ENCODE results near the gene DCPS.
"Not testable (repeated sequence)": the region's sequence is repeated elsewhere in the genome, so short reads cannot be mapped to it uniquely, and the experiment has no call there.

DCPS gene

GRCh38 chr11:126307706-126308105, 3.8 kb downstream of the DCPS start:
- Mint-ChIP-seq H3K9me3 (peaks cover 8% of the 10 kb centered on the region), H3K4me3 (no peak overlapping the region), H3K36me3 (ENCODE audit: low read depth) (peaks cover 41% of the 10 kb centered on the region), H3K27me3 (ENCODE audit: low read depth, poor library complexity) (peaks cover 2% of the 10 kb centered on the region), H3K27ac (no peak overlapping the region), H3K4me1 (peaks cover 53% of the 10 kb centered on the region)
- peak; percentile 44 for TF ChIP-seq CTCF (IDR thresholded peaks at IDR 0.05)
- DNase-seq = peak; percentile 50

- Mint-ChIP-seq H3K27me3 (ENCODE audit: low read depth, poor library complexity) (peaks cover 4% of the 10 kb centered on the region), H3K9me3 (peaks cover 3% of the 10 kb centered on the region), H3K4me1 (peaks cover 53% of the 10 kb centered on the region), H3K27ac (no peak overlapping the region), H3K4me3 (no peak overlapping the region), H3K36me3 (ENCODE audit: low read depth) (peaks cover 36% of the 10 kb centered on the region)
- no peak for TF ChIP-seq CTCF (IDR thresholded peaks at IDR 0.05)
- no peak for DNase-seq
These were observed 4.4 kb downstream of the DCPS start for GRCh38 chr11:126308271-126308671.

DNA sequence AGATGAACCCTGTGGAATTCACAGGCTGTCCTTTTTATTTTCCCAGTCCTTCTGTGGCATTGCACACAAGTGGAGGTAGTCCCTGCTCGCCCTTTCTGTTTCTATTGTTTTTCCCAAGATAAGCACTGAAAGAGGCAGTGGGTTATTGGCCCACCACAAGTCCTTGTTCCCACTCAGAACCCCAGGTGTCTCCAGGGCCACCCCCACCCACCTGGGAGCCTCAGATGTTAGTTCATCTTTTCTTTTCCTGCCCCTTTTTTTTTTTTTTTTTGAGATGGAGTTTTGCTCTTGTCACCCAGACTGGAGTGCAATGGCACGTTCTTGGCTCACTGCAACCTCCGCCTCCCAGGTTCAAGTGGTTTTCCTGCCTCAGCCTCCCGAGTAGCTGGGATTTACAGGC, 4.9 kb downstream of the DCPS start:
- Mint-ChIP-seq H3K4me1 (peaks cover 50% of the 10 kb centered on the region), H3K36me3 (ENCODE audit: low read depth) (peaks cover 37% of the 10 kb centered on the region)
- DNase-seq; H3K27ac Mint-ChIP-seq; H3K4me3 Mint-ChIP-seq; H3K27me3 Mint-ChIP-seq (ENCODE audit: low read depth, poor library complexity); H3K9me3 Mint-ChIP-seq: not testable (repeated sequence)

DNA sequence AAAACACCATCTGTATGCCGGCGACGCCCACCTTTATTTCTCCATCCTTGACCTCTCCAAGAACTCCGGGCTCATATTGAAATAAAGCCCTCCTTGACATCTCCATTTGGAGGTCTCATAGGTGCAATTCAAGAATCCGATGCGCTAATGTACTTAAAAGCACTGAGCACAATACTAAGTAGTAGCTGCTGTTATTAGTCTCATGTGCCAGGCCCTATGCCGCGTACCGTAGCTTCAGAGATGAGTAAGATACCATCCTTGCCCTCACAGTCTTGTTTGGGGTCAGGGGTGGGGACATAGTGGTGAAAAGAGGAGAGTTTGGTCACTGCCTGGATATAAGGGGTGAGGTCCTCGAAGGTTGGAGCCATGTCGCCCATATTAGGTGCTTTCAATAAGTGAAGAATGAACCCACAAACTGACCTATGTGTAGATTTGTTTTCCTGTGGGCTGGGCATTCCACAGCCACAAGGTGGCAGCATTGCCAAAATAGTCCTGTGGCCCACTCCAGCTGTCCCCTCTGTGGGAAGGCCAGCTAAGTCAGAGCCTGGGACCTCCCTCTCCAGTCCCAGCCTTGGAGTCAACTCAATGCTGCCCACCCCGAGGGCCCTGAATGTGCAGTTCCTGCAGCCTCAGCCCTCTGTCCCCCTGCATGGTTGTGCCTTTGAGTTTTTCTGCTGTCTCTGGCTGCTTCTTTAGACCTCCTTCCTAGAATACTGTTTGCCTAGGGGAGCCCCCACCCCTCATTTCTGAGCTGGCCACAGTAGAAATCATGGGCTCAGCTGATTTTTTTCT, 6.5 kb downstream of the DCPS start:
- no peak overlapping the region for H3K4me3 Mint-ChIP-seq

DNA sequence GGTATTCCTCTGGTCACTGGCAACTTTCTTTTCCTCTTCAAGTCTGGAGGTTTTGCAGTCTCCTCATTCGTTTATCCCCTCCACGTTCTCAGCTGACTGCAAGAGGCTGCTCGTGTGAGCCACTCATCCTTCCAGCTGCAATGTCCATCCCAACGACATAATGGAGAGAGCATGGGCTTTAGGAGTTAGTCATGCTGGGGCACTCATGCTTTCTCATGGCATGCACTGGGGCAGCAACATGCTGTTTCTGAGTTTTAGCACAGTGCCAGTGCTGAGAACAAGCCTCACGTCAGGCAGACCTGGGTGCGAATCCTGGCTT, 7.1 kb downstream of the DCPS start:
- DNase-seq = no peak
- H3K36me3 Mint-ChIP-seq (ENCODE audit: low read depth) = peaks cover 50% of the 10 kb centered on the region
- peaks cover 10% of the 10 kb centered on the region for H3K9me3 Mint-ChIP-seq
- peaks cover 4% of the 10 kb centered on the region for H3K27me3 Mint-ChIP-seq (ENCODE audit: low read depth, poor library complexity)
- no peak overlapping the region for H3K4me3 Mint-ChIP-seq
- peaks cover 35% of the 10 kb centered on the region for H3K4me1 Mint-ChIP-seq
- no peak for TF ChIP-seq CTCF (IDR thresholded peaks at IDR 0.05)
- H3K27ac Mint-ChIP-seq = no peak overlapping the region

More for the DNA sequence above, 6.5 kb downstream of the DCPS start:
- H3K9me3 Mint-ChIP-seq = peaks cover 5% of the 10 kb centered on the region
- TF ChIP-seq CTCF (IDR thresholded peaks at IDR 0.05) = peak; percentile 88
- peaks cover 39% of the 10 kb centered on the region for H3K4me1 Mint-ChIP-seq
- peak; percentile 83 for DNase-seq
- H3K36me3 Mint-ChIP-seq (ENCODE audit: low read depth) = peaks cover 48% of the 10 kb centered on the region
- H3K27ac Mint-ChIP-seq = peak overlapping the region; percentile 88
- peaks cover 4% of the 10 kb centered on the region for H3K27me3 Mint-ChIP-seq (ENCODE audit: low read depth, poor library complexity)

- Mint-ChIP-seq H3K4me3 (no peak overlapping the region), H3K36me3 (ENCODE audit: low read depth) (peaks cover 54% of the 10 kb centered on the region), H3K4me1 (peaks cover 41% of the 10 kb centered on the region), H3K27me3 (ENCODE audit: low read depth, poor library complexity) (peaks cover 4% of the 10 kb centered on the region), H3K9me3 (peaks cover 16% of the 10 kb centered on the region), H3K27ac (no peak overlapping the region)
- no peak for TF ChIP-seq CTCF (IDR thresholded peaks at IDR 0.05)
- DNase-seq = no peak
These were observed 7.8 kb downstream of the DCPS start for GRCh38 chr11:126311401-126312291.
